H1 (cell line): ENCODE results near the gene RUVBL1. TPM values are rescaled to one million over a fixed set of nuclear protein-coding genes. Genes with fewer than 3 reads are reported as not detected.

Experiments
- CBX8 ChIP-seq: fragments of 300-800, 300-1000 bp; sonication (generic); IDR thresholded peaks from 2 replicates; pipeline ENCODE4 v1.7.1; 2016; ENCODE audit warnings: low read depth, low read length, borderline replicate concordance
- CTBP2 ChIP-seq: IDR thresholded peaks from 2 replicates; pipeline ENCODE4 v1.7.0; 2011; ENCODE audit warnings: borderline replicate concordance, mild to moderate bottlenecking, moderate library complexity, mixed read lengths, low read length; ENCODE audit not compliant: insufficient read depth, insufficient read length
- EP300 ChIP-seq, 2 experiments: IDR thresholded peaks; 1 replicate in 1 of 2; 2 replicates in 1 of 2; pipeline ENCODE4 v1.6.1; 2011 to 2012; ENCODE audit warnings: low read depth in 2 of 2, low read length in 2 of 2, mild to moderate bottlenecking in 2 of 2, borderline replicate concordance in 1 of 2, inconsistent platforms in 1 of 2, moderate library complexity in 1 of 2
- JUN ChIP-seq: IDR thresholded peaks from 2 replicates; pipeline ENCODE4 v1.6.1; 2011; ENCODE audit warnings: low read depth, mild to moderate bottlenecking, improper control_type of control experiment, low read length
- KDM4A ChIP-seq: IDR thresholded peaks from one replicate; pipeline ENCODE4 v1.7.1; 2012; ENCODE audit warnings: low read depth, mild to moderate bottlenecking, moderate library complexity, low read length, inconsistent platforms; ENCODE audit not compliant: severe bottlenecking
- PHF8 ChIP-seq: fragments of 200-600 bp; sonication (generic); conservative IDR thresholded peaks from 2 replicates; pipeline ENCODE4 v1.7.1; 2012; ENCODE audit warnings: low read depth, mild to moderate bottlenecking, inconsistent platforms, low read length, moderate library complexity
- POLR2AphosphoS5 ChIP-seq: IDR thresholded peaks from 2 replicates; pipeline ENCODE4 v1.6.1; 2011; ENCODE audit warnings: low read depth, low read length
- TAF7 ChIP-seq: optimal IDR thresholded peaks from 2 replicates; pipeline ENCODE3; 2011; ENCODE audit warnings: low read depth, mild to moderate bottlenecking, inconsistent platforms, low read length, moderate library complexity, borderline replicate concordance
- polyA plus RNA-seq, 7 experiments: library from polyadenylated mRNA; depleted of rRNA in 3 of 7; stranded (reverse) in 5 of 7; unstranded in 2 of 7; fragments of >200 nt in 5 of 7; fragments of 200-250 nt in 2 of 7; gene quantifications; 1 replicate in 5 of 7; 2 replicates in 1 of 7; 4 replicates in 1 of 7; pipeline versions ENCODE4 v1.2.1 to v1.2.3, GENCODE V29; 2011 to 2013; ENCODE audit warnings: missing spikeins in 2 of 7, mixed read lengths in 2 of 7
- total RNA-seq: library from RNA; stranded (reverse); fragmentation: NEBNext Ultra II Directional; extraction: Animal tissue kit (Norgen Biotek cat#: 25700); gene quantifications from 2 replicates; pipeline ENCODE4 v1.2.1, GENCODE V29; 2021

RUVBL1 gene
- total and polyA plus RNA-seq, 2 of the 8 experiments (the other 6 are each of a cell fraction or from before 2014, with no cell fraction given), result 112 to 135 TPM

DNA sequence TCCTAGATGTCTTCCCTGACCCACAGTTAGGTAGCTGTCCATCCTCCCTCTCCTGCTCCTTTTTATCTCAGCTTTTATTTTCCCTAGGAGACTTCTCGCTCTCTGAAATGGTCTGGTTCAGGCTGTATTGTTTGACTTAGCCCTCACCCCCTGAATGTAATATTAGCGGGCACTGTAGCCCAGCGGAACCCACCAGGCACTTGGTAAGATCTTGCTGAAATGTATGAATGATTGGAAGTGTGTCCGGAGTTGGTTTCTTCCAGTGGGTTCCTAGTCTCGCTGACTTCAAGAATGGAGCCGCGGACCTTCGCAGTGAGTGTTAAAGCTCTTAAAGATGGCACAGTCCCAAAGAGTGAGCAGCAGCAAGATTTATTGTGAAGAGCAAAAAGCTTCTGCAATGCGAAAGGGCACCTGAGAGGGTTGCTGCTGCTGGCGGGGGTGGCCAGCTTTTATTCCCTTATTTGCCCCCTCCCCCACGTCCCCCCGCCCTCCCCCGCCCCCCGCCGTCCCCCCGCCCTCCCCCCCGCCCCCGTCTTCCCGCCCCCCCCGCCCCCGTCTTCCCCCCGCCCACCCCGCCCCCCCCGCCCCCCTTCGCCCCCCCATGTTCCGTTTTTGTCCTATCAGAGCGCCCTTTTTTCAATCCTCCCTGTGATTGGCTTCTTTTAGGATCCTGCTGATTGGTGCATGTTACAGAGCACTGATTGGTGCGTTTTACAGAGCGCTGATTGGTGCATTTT, 29.0 kb upstream of the RUVBL1 start (continued):
- TF ChIP-seq KDM4A (no peak), JUN (no peak), EP300 (IDR thresholded peaks at IDR 0.05; ENCODE audit: borderline replicate concordance in 1 of 2, low read depth in 2 of 2, low read length in 2 of 2) (no peak), CTBP2 (no peak), POLR2AphosphoS5 (no peak), TAF7 (no peak), CBX8 (no peak), PHF8 (no peak)
